Measurements from ENCODE around the gene TMEFF2. TPM values are rescaled to one million over a fixed set of nuclear protein-coding genes. Genes with fewer than 3 reads are reported as not detected.

TMEFF2 gene
- total and polyA plus RNA-seq, 3 donors from 2014 or later = 2.2 to 3.0 (median 2.7) TPM

- intact Hi-C loops (cut with DNase I; ENCODE audit: low total_unique reads) = no loop called here
- Histone ChIP-seq H3K4me3 (no peak overlapping the region), H3K27ac (no peak overlapping the region), H3K36me3 (ENCODE audit: low read depth, missing control alignments) (no peaks in the 10 kb centered on the region), H3K9me3 (no peaks in the 10 kb centered on the region), H3K27me3 (no peaks in the 10 kb centered on the region), H3K4me1 (no peaks in the 10 kb centered on the region)
- 95 to 100% methylated on average over 1 of the region's 1 CpG for WGBS, 2 donors
- TF ChIP-seq, protein P1, sequence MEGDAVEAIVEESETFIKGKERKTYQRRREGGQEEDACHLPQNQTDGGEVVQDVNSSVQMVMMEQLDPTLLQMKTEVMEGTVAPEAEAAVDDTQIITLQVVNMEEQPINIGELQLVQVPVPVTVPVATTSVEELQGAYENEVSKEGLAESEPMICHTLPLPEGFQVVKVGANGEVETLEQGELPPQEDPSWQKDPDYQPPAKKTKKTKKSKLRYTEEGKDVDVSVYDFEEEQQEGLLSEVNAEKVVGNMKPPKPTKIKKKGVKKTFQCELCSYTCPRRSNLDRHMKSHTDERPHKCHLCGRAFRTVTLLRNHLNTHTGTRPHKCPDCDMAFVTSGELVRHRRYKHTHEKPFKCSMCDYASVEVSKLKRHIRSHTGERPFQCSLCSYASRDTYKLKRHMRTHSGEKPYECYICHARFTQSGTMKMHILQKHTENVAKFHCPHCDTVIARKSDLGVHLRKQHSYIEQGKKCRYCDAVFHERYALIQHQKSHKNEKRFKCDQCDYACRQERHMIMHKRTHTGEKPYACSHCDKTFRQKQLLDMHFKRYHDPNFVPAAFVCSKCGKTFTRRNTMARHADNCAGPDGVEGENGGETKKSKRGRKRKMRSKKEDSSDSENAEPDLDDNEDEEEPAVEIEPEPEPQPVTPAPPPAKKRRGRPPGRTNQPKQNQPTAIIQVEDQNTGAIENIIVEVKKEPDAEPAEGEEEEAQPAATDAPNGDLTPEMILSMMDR (IDR thresholded peaks at IDR 0.05) = no peak
- no peak for TF ChIP-seq POLR2A (IDR thresholded peaks at IDR 0.05)
- no peak for DNase-seq
Observed at GRCh38 chr2:192000196-192000980, 194.3 kb downstream of the TMEFF2 start.

GRCh38 chr2:191999101-191999841 is 195.5 kb downstream of the TMEFF2 start:
- no peak overlapping the region for H3K27ac ChIP-seq
- no peaks in the 10 kb centered on the region for H3K9me3 ChIP-seq
- 71 to 79% methylated on average over 4 of the region's 4 CpGs for WGBS, 2 donors
- no peaks in the 10 kb centered on the region for H3K36me3 ChIP-seq (ENCODE audit: low read depth, missing control alignments)
- intact Hi-C loops (cut with DNase I; ENCODE audit: low total_unique reads) = no loop called here
- H3K4me3 ChIP-seq = no peak overlapping the region
- DNase-seq = no peak
- TF ChIP-seq POLR2A (IDR thresholded peaks at IDR 0.05) = no peak
- TF ChIP-seq, protein P1 (IDR thresholded peaks at IDR 0.05) = no peak
- H3K27me3 ChIP-seq = no peaks in the 10 kb centered on the region
- H3K4me1 ChIP-seq = no peaks in the 10 kb centered on the region

DNA sequence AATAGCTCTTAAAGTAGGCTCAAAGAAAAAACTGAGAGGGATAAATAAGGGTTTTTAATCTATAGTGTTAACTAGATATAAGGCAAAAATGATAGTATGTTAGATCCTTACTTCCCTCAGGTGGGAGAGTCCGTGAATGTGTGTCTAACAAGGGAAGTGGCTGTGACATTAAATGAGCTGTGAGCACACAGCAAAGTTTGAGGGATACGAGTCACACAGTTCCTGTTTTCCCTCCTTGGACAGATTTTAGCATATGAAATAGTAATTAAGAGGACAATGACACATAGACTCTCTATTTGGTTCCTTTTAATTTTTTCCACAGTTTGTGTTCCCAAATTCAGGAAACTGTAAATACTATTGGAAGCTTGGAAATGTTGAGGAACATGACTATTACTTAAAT is 199.4 kb downstream of the TMEFF2 start:
- TF ChIP-seq, protein P1 (IDR thresholded peaks at IDR 0.05) = no peak
- no peak for TF ChIP-seq POLR2A (IDR thresholded peaks at IDR 0.05)
- no peaks in the 10 kb centered on the region for H3K27me3 ChIP-seq
- no peaks in the 10 kb centered on the region for H3K36me3 ChIP-seq (ENCODE audit: low read depth, missing control alignments)
- intact Hi-C loops (cut with DNase I; ENCODE audit: low total_unique reads) = no loop called here
- H3K4me3 ChIP-seq = no peak overlapping the region
- 76 to 78% methylated on average over 2 of the region's 2 CpGs for WGBS, 2 donors
- no peaks in the 10 kb centered on the region for H3K9me3 ChIP-seq
- no peak for DNase-seq
- H3K27ac ChIP-seq = no peak overlapping the region
- no peaks in the 10 kb centered on the region for H3K4me1 ChIP-seq

- no peak for TF ChIP-seq POLR2A (IDR thresholded peaks at IDR 0.05)
- TF ChIP-seq, protein P1 (IDR thresholded peaks at IDR 0.05) = no peak
- intact Hi-C loops (cut with DNase I; ENCODE audit: low total_unique reads) = no loop called here
- 81 to 87% methylated on average over 2 of the region's 2 CpGs for WGBS, 2 donors
- no peaks in the 10 kb centered on the region for H3K36me3 ChIP-seq (ENCODE audit: low read depth, missing control alignments)
- H3K27ac ChIP-seq = no peak overlapping the region
- no peak for DNase-seq
- no peaks in the 10 kb centered on the region for H3K27me3 ChIP-seq
- no peaks in the 10 kb centered on the region for H3K9me3 ChIP-seq
- no peak overlapping the region for H3K4me3 ChIP-seq
- H3K4me1 ChIP-seq = no peaks in the 10 kb centered on the region
Observed at GRCh38 chr2:191994749-191995148, 200.0 kb downstream of the TMEFF2 start.
